GM12878 (cell line): Measurements from ENCODE around the gene HACD3. TPM values are rescaled to one million over a fixed set of nuclear protein-coding genes. Genes with fewer than 3 reads are reported as not detected.

Source experiments
- ATAC-seq: fragments of 200-7000 bp; cut with Tn5 transposase; 3 replicates; pipeline ENCODE4 v1.9.1; 2020; ENCODE audit warnings: mild to moderate bottlenecking, moderate library complexity
- BruUV-seq: library from RNA; stranded (reverse); fragments of 400-500 nt; replicated peaks from 2 replicates; lab custom pipeline; 2021; lab: Mats Ljungman, UMichigan
- CTCF ChIA-PET: fragments of 300-600 bp; sonication (Branson Sonifier 250); formaldehyde crosslinking; extraction: SDS; loops from one replicate; lab custom pipeline; 2021; ENCODE audit warnings: inconsistent platforms; lab: Yijun Ruan, JAX
- POLR2A ChIA-PET: fragments of 350-600 bp; formaldehyde crosslinking; extraction: SDS; loops from one replicate; lab custom pipeline; 2021; ENCODE audit warnings: inconsistent platforms; lab: Charles Lee
- RAD21 ChIA-PET: fragments of 300-600 bp; sonication (Branson Sonifier 250); formaldehyde crosslinking; loops from one replicate; lab custom pipeline; 2023; ENCODE audit warnings: antibody characterized with exemption; ENCODE audit not compliant: unreplicated experiment; lab: Charles Lee
- SMC1A ChIA-PET: fragments of 300-600 bp; sonication (Branson Sonifier 250); formaldehyde crosslinking; loops from one replicate; lab custom pipeline; 2023; ENCODE audit not compliant: unreplicated experiment, uncharacterized antibody; lab: Charles Lee
- DNase-seq: peaks from one replicate; pipeline ENCODE4 v3.0.0-alpha.2; 2011; ENCODE audit warnings: low read depth, low spot score
- FAIRE-seq: peaks from 3 replicates; lab custom pipeline; 2011; peaks lifted over from hg19 to GRCh38; lab: Jason Lieb, UNC
- H2AFZ ChIP-seq: 2 replicates; pipeline ENCODE4 v1.6.0; 2011; ENCODE audit warnings: low read depth, low read length, control low read depth; ENCODE audit not compliant: control insufficient read depth
- H3K27ac ChIP-seq: 2 replicates; pipeline ENCODE4 v1.5.1; 2011; ENCODE audit warnings: control low read depth; ENCODE audit not compliant: control insufficient read depth, insufficient read depth
- H3K27me3 ChIP-seq, 2 experiments: replicated peaks in 1 of 2; 2 replicates each; pipeline versions ENCODE4 v1.6.0 to v1.6.1; 2011; ENCODE audit warnings: low read length in 1 of 2; ENCODE audit not compliant: control insufficient read depth in 2 of 2, insufficient read depth in 2 of 2
- H3K36me3 ChIP-seq, 2 experiments: 2 replicates each; pipeline ENCODE4 v1.5.1; 2011; ENCODE audit warnings: low read length in 1 of 2; ENCODE audit not compliant: control insufficient read depth in 2 of 2, insufficient read depth in 2 of 2
- H3K4me1 ChIP-seq: 2 replicates; pipeline ENCODE4 v1.6.1; 2011; ENCODE audit warnings: mild to moderate bottlenecking, low read length, moderate library complexity, mixed read lengths; ENCODE audit not compliant: control insufficient read depth, insufficient read depth
- H3K4me2 ChIP-seq: 2 replicates; pipeline ENCODE4 v1.6.0; 2011; ENCODE audit warnings: control low read depth; ENCODE audit not compliant: control insufficient read depth, insufficient read depth
- H3K4me3 ChIP-seq: fragments of 200-600 bp; sonication (generic); 2 replicates; pipeline ENCODE4 v1.5.1; 2016
- H3K79me2 ChIP-seq: 2 replicates; pipeline ENCODE4 v1.6.0; 2011; ENCODE audit warnings: low read length; ENCODE audit not compliant: control insufficient read depth, insufficient read depth
- H3K9ac ChIP-seq: 2 replicates; pipeline ENCODE4 v1.8.0; 2011; ENCODE audit warnings: low read length, control low read depth, mixed read lengths; ENCODE audit not compliant: control insufficient read depth, insufficient read depth
- H3K9me3 ChIP-seq: replicated peaks from 3 replicates; pipeline ENCODE4 v1.5.1; 2011; ENCODE audit warnings: mild to moderate bottlenecking, low read length; ENCODE audit not compliant: control insufficient read depth, insufficient read depth
- H4K20me1 ChIP-seq: 2 replicates; pipeline ENCODE4 v1.6.0; 2011; ENCODE audit not compliant: control insufficient read depth, insufficient read depth
- ASH2L ChIP-seq: fragments of 300-600, 200-600 bp; sonication (generic); IDR thresholded peaks from 2 replicates; pipeline ENCODE4 v1.6.1; 2017; ENCODE audit warnings: low read depth, mild to moderate bottlenecking, borderline replicate concordance
- E4F1 ChIP-seq: fragments of 450-650 bp; IDR thresholded peaks from 2 replicates; pipeline ENCODE4 v1.6.1; 2018; ENCODE audit warnings: borderline replicate concordance, mild to moderate bottlenecking; ENCODE audit not compliant: partially characterized antibody
- EP300 ChIP-seq, 2 experiments: fragments of 150-350 bp in 1 of 2; IDR thresholded peaks; 2 replicates each; pipeline ENCODE4 v1.6.1; 2011 to 2012; ENCODE audit warnings: low read depth in 2 of 2, low read length in 2 of 2, borderline replicate concordance in 1 of 2, improper control_type of control experiment in 1 of 2, inconsistent platforms in 1 of 2; ENCODE audit not compliant: control insufficient read depth in 1 of 2
- EZH2 ChIP-seq: IDR thresholded peaks from 2 replicates; pipeline ENCODE4 v1.6.1; 2012; ENCODE audit warnings: low read depth, mild to moderate bottlenecking, control low read depth, inconsistent platforms, low read length, borderline replicate concordance; ENCODE audit not compliant: control insufficient read depth
- GABPA ChIP-seq: IDR thresholded peaks from 2 replicates; pipeline ENCODE4 v1.6.1; 2014; ENCODE audit warnings: antibody characterized with exemption, low read depth, mild to moderate bottlenecking, inconsistent platforms
- MYC ChIP-seq: IDR thresholded peaks from 2 replicates; pipeline ENCODE4 v1.6.1; 2011; ENCODE audit warnings: mild to moderate bottlenecking, low read length, moderate library complexity, inconsistent platforms; ENCODE audit not compliant: insufficient read depth, insufficient replicate concordance, insufficient read length, severe bottlenecking
- NFYB ChIP-seq: IDR thresholded peaks from 2 replicates; pipeline ENCODE4 v1.6.1; 2011; ENCODE audit warnings: low read depth, mild to moderate bottlenecking, low read length, improper control_type of control experiment, moderate library complexity; ENCODE audit not compliant: insufficient read depth
- NR2F1 ChIP-seq: fragments of 450-650 bp; conservative IDR thresholded peaks from 2 replicates; pipeline ENCODE4 v1.6.1; 2017; ENCODE audit warnings: mild to moderate bottlenecking
- POLR2AphosphoS2 ChIP-seq: IDR thresholded peaks from 2 replicates; pipeline ENCODE4 v1.6.1; 2011; ENCODE audit warnings: low read depth, mild to moderate bottlenecking, low read length, improper control_type of control experiment, moderate library complexity
- POLR2AphosphoS5 ChIP-seq: IDR thresholded peaks from 2 replicates; pipeline ENCODE4 v1.6.1; 2011; ENCODE audit warnings: mild to moderate bottlenecking, low read length, inconsistent platforms
- RB1 ChIP-seq: fragments of 450-650 bp; formaldehyde crosslinking; IDR thresholded peaks from 2 replicates; pipeline ENCODE4 v1.6.1; 2017; ENCODE audit warnings: mild to moderate bottlenecking, borderline replicate concordance
- YY1 ChIP-seq: IDR thresholded peaks from 2 replicates; pipeline ENCODE4 v1.6.1; 2011; ENCODE audit warnings: low read depth, mild to moderate bottlenecking, low read length
- ZNF217 ChIP-seq: fragments of 450-650 bp; IDR thresholded peaks from 2 replicates; pipeline ENCODE4 v1.6.1; 2017; ENCODE audit warnings: antibody characterized with exemption, mild to moderate bottlenecking
- WGBS: methylation state at CpG from one replicate; pipeline ENCODE4 v1.1.6; 2016; ENCODE audit warnings: low lambda C conversion rate; ENCODE audit not compliant: insufficient replicate concordance, insufficient coverage; ENCODE audit errors: missing lambda C conversion rate; 5-methylcytosine and 5-hydroxymethylcytosine counted together
- in situ Hi-C: fragments of 300-500 bp; cut with MboI; formaldehyde crosslinking; loops from 9 replicates; pipeline ENCODE4 v1.14.3; 2018; ENCODE audit warnings: mixed read lengths
- intact Hi-C: fragments of 100-400 bp; cut with micrococcal nuclease; formaldehyde crosslinking; loops from one replicate; pipeline ENCODE4 v1.14.2; 2022; ENCODE audit not compliant: unreplicated experiment
- polyA plus RNA-seq, 11 experiments: library from polyadenylated mRNA; depleted of rRNA in 4 of 11; unstranded in 6 of 11; stranded (reverse) in 5 of 11; fragments of >200 nt; fragmentation: Nextera tagmentation in 4 of 11; fragmentation: Illumina TruSeq in 1 of 11; extraction: Ambion mirVana in 4 of 11; extraction: Trizol in 1 of 11; gene quantifications; 1 replicate in 1 of 11; 2 replicates in 10 of 11; pipeline versions ENCODE4 v1.2.1 to v1.2.3, GENCODE V29; 2011 to 2016; ENCODE audit warnings: inconsistent platforms in 2 of 11, missing spikeins in 2 of 11, low read depth in 1 of 11
- total RNA-seq, 4 experiments: library from RNA; depleted of rRNA in 3 of 4; stranded (reverse); fragments of >200 nt in 3 of 4; fragmentation: Illumina TruSeq in 1 of 4; extraction: Trizol in 1 of 4; gene quantifications; 2 replicates each; pipeline versions ENCODE4 v1.2.1 to v1.2.3, GENCODE V29; 2013 to 2021
- TF ChIP-seq, protein P1 (sequence below): IDR thresholded peaks from 2 replicates; pipeline ENCODE4 v1.6.1; 2012; ENCODE audit warnings: mild to moderate bottlenecking, low read depth, low read length
- TF ChIP-seq, protein P2 (sequence below): fragments of 450-650 bp; IDR thresholded peaks from 2 replicates; pipeline ENCODE4 v1.6.1; 2017; ENCODE audit warnings: borderline replicate concordance

HACD3 gene
- total and polyA plus RNA-seq, 10 of the 15 experiments (the other 5 are each of a cell fraction or from before 2014, with no cell fraction given): 25.9 to 75.8 (median 48.3) TPM

- ATAC-seq: no peak
- peak overlapping the region; percentile 76 for H3K27ac ChIP-seq
- WGBS: 99% methylated on average over 5 of the region's 5 CpGs
- no peaks in the 10 kb centered on the region for H3K9me3 ChIP-seq
- FAIRE-seq: no peak
- H3K4me2 ChIP-seq: peak overlapping the region; percentile 84
- intact Hi-C loops: no loop called here
- no peaks in the 10 kb centered on the region for H3K27me3 ChIP-seq
- SMC1A ChIA-PET: interaction anchor here (1.1 to 3.5 kb wide), 8 partner anchors 10 to 258 kb away, joined by 3 to 12 read pairs (median 6); partner anchors contain the start of genes RAB11A and SLC24A1
- in situ Hi-C loops: no loop called here
- no peaks in the 10 kb centered on the region for H4K20me1 ChIP-seq
- peak overlapping the region; percentile 76 for H3K4me3 ChIP-seq
- peaks cover 7% of the 10 kb centered on the region for H3K4me1 ChIP-seq
- CTCF ChIA-PET: interaction anchor here (1.1 to 4.5 kb wide), 12 partner anchors 9 to 558 kb away, joined by 3 to 28 read pairs (median 6); partner anchors contain the start of genes RAB11A and SLC24A1
- no peaks in the 10 kb centered on the region for H3K36me3 ChIP-seq
- peaks cover 33% of the 10 kb centered on the region for H3K79me2 ChIP-seq
- no peak for DNase-seq
- H2AFZ ChIP-seq: peak overlapping the region; percentile 97
- POLR2A ChIA-PET: interaction anchor here (0.6 to 2.8 kb wide), 3 partner anchors 95 to 257 kb away, joined by 3 to 10 read pairs (median 3); partner anchors contain the start of gene RAB11A
- RAD21 ChIA-PET: interaction anchor here (1.0 to 2.3 kb wide), 5 partner anchors 19 to 310 kb away, joined by 3 to 12 read pairs (median 4); no protein-coding TSS in a partner anchor
- H3K9ac ChIP-seq: peak overlapping the region; percentile 88
- BruUV-seq: no TSS peak
- no peak for TF ChIP-seq POLR2AphosphoS2
- TF ChIP-seq, protein P1, sequence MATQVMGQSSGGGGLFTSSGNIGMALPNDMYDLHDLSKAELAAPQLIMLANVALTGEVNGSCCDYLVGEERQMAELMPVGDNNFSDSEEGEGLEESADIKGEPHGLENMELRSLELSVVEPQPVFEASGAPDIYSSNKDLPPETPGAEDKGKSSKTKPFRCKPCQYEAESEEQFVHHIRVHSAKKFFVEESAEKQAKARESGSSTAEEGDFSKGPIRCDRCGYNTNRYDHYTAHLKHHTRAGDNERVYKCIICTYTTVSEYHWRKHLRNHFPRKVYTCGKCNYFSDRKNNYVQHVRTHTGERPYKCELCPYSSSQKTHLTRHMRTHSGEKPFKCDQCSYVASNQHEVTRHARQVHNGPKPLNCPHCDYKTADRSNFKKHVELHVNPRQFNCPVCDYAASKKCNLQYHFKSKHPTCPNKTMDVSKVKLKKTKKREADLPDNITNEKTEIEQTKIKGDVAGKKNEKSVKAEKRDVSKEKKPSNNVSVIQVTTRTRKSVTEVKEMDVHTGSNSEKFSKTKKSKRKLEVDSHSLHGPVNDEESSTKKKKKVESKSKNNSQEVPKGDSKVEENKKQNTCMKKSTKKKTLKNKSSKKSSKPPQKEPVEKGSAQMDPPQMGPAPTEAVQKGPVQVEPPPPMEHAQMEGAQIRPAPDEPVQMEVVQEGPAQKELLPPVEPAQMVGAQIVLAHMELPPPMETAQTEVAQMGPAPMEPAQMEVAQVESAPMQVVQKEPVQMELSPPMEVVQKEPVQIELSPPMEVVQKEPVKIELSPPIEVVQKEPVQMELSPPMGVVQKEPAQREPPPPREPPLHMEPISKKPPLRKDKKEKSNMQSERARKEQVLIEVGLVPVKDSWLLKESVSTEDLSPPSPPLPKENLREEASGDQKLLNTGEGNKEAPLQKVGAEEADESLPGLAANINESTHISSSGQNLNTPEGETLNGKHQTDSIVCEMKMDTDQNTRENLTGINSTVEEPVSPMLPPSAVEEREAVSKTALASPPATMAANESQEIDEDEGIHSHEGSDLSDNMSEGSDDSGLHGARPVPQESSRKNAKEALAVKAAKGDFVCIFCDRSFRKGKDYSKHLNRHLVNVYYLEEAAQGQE: no peak
- no peak for TF ChIP-seq MYC
- no peak for TF ChIP-seq YY1
- TF ChIP-seq, protein P2, sequence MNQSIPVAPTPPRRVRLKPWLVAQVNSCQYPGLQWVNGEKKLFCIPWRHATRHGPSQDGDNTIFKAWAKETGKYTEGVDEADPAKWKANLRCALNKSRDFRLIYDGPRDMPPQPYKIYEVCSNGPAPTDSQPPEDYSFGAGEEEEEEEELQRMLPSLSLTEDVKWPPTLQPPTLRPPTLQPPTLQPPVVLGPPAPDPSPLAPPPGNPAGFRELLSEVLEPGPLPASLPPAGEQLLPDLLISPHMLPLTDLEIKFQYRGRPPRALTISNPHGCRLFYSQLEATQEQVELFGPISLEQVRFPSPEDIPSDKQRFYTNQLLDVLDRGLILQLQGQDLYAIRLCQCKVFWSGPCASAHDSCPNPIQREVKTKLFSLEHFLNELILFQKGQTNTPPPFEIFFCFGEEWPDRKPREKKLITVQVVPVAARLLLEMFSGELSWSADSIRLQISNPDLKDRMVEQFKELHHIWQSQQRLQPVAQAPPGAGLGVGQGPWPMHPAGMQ: no peak
- TF ChIP-seq E4F1: no peak
- TF ChIP-seq EP300 (IDR thresholded peaks at IDR 0.05; ENCODE audit: borderline replicate concordance in 1 of 2, control insufficient read depth in 1 of 2, low read depth in 2 of 2, low read length in 2 of 2): no peak
- TF ChIP-seq ZNF217: no peak
- no peak for TF ChIP-seq GABPA
- TF ChIP-seq POLR2AphosphoS5: no peak
- TF ChIP-seq ASH2L: no peak
- no peak for TF ChIP-seq NFYB
- no peak for TF ChIP-seq NR2F1
- no peak for TF ChIP-seq RB1
- no peak for TF ChIP-seq EZH2
Measured at GRCh38 chr15:65611888-65612615, 81.8 kb downstream of the HACD3 start.
